Spleen (tissue), 7 donors: ENCODE measurements around the gene SCUBE1.

ENCODE experiments used
- POLR2A ChIP-seq, 3 donors: fragments of 450-650 bp; IDR thresholded peaks; one replicate each; pipeline ENCODE4 v1.5.1; 2017; ENCODE audit warnings: antibody characterized with exemption in 3 of 3, mild to moderate bottlenecking in 1 of 3
- TF ChIP-seq, protein P1 (sequence below), 11 experiments: fragments of 200-600 bp in 7 of 11; fragments of 450-650 bp in 4 of 11; sonication (generic) in 4 of 11; IDR thresholded peaks in 8 of 11; conservative IDR thresholded peaks in 3 of 11; 1 replicate in 7 of 11; 2 replicates in 4 of 11; pipeline versions ENCODE4 v1.4.0 to v1.8.0; 2016 to 2021; ENCODE audit warnings: antibody characterized with exemption in 11 of 11, inconsistent platforms in 4 of 11, mild to moderate bottlenecking in 1 of 11
- donor health status: DM: no; HTN: no; CAD: no; lungs with moderate emphysema.
- donor health status: DM: no; HTN: no; CAD: no.
- donor health status: DM: no; HTN: no; CAD: no.

DNA sequence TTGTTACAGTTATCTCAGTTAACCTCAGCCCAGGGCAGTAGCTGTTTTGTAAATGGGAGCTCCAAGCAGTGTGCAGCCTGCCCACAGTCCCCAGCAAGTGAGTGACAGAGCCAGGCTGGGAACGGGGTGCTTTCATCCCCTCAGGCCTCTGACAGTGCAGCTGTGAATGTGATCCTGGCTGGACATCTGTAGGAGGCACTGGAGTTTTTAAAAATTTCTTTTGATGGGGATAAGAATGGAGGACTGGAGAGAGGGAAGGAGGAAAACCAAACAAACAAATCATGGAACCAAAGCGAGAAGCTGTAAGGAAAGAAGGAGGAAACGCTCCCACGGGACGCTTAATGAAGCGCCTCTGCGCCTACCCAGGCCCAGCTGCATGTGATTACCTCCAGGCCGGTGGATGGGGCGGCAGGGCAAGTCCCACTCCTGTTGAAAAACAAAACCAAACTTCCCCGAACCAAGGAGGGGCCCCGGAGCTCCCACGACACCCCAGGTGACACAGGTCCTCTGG lies 40.6 kb downstream of the SCUBE1 start:
- TF ChIP-seq, protein P1, sequence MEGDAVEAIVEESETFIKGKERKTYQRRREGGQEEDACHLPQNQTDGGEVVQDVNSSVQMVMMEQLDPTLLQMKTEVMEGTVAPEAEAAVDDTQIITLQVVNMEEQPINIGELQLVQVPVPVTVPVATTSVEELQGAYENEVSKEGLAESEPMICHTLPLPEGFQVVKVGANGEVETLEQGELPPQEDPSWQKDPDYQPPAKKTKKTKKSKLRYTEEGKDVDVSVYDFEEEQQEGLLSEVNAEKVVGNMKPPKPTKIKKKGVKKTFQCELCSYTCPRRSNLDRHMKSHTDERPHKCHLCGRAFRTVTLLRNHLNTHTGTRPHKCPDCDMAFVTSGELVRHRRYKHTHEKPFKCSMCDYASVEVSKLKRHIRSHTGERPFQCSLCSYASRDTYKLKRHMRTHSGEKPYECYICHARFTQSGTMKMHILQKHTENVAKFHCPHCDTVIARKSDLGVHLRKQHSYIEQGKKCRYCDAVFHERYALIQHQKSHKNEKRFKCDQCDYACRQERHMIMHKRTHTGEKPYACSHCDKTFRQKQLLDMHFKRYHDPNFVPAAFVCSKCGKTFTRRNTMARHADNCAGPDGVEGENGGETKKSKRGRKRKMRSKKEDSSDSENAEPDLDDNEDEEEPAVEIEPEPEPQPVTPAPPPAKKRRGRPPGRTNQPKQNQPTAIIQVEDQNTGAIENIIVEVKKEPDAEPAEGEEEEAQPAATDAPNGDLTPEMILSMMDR (IDR thresholded peaks at IDR 0.05 in 8 of 11, conservative IDR thresholded peaks at IDR 0.05 in 3 of 11), result no peak
- TF ChIP-seq POLR2A (IDR thresholded peaks at IDR 0.05), result no peak
